ENCODE measurements around the gene PSMB7. TPM values are rescaled to one million over a fixed set of nuclear protein-coding genes. Genes with fewer than 3 reads are reported as not detected.

The PSMB7 gene
- polyA plus RNA-seq, 1 of the 3 experiments (the other 2 are of a cell fraction) = 357 TPM

- Histone ChIP-seq H3K4me1 (ENCODE audit: control insufficient read depth in 1 of 2, insufficient read depth in 2 of 2, low read depth in 1 of 2, low read length in 1 of 2) (no peaks in the 10 kb centered on the region; a peak in 1 of 4 replicates), H3K9me2 (no peaks in the 10 kb centered on the region), H3K36me3 (replicated peaks in 1 of 2; ENCODE audit: control insufficient read depth in 1 of 2, insufficient read depth in 2 of 2, low read length in 1 of 2) (peaks cover 17 to 61% of the 10 kb centered on the region in 2 experiments), H3K4me2 (no peak overlapping the region), H2AFZ (ENCODE audit: low read depth) (no peak overlapping the region), H3K79me2 (ENCODE audit: insufficient read depth) (peaks cover 39% of the 10 kb centered on the region), H3K27ac (ENCODE audit: low read depth in 2 of 2, low read length in 1 of 2) (no peak overlapping the region; a peak in 1 of 4 replicates), H4K20me1 (ENCODE audit: insufficient read depth) (peaks cover 66% of the 10 kb centered on the region), H3K9ac (no peak overlapping the region), H3K4me3 (ENCODE audit: low read depth in 2 of 2, low read length in 1 of 2) (no peak overlapping the region), H3K9me3 (no peaks in the 10 kb centered on the region), H3K27me3 (ENCODE audit: insufficient read depth) (no peaks in the 10 kb centered on the region), H3F3A (replicated peaks; ENCODE audit: insufficient read depth) (peaks cover 34% of the 10 kb centered on the region)
- POLR2A ChIA-PET = no interaction called here
- CTCF ChIA-PET = interaction anchor here (0.8 kb wide), 1 partner anchor 75 kb away, joined by 3 read pairs; no protein-coding TSS in a partner anchor
- no peak for DNase-seq
- TF ChIP-seq NFIC (IDR thresholded peaks at IDR 0.05; ENCODE audit: borderline replicate concordance) = no peak
- no peak for TF ChIP-seq CTCF (IDR thresholded peaks at IDR 0.05)
- TF ChIP-seq RFX5 (IDR thresholded peaks at IDR 0.05; ENCODE audit: low read length) = no peak
- no peak for TF ChIP-seq EP300 (IDR thresholded peaks at IDR 0.05; ENCODE audit: borderline replicate concordance in 1 of 2, low read depth in 1 of 2, low read length in 1 of 2)
- TF ChIP-seq, protein P1, sequence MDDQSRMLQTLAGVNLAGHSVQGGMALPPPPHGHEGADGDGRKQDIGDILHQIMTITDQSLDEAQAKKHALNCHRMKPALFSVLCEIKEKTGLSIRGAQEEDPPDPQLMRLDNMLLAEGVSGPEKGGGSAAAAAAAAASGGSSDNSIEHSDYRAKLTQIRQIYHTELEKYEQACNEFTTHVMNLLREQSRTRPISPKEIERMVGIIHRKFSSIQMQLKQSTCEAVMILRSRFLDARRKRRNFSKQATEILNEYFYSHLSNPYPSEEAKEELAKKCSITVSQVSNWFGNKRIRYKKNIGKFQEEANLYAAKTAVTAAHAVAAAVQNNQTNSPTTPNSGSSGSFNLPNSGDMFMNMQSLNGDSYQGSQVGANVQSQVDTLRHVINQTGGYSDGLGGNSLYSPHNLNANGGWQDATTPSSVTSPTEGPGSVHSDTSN (IDR thresholded peaks at IDR 0.05) = no peak
- no peak for TF ChIP-seq RAD21 (IDR thresholded peaks at IDR 0.05; ENCODE audit: low read length)
- 95% methylated on average over 17 of the region's 17 CpGs for WGBS (ENCODE audit: low lambda C conversion rate)
Measured at GRCh38 chr9:124354346-124355038, 60.8 kb downstream of the PSMB7 start.

DNA sequence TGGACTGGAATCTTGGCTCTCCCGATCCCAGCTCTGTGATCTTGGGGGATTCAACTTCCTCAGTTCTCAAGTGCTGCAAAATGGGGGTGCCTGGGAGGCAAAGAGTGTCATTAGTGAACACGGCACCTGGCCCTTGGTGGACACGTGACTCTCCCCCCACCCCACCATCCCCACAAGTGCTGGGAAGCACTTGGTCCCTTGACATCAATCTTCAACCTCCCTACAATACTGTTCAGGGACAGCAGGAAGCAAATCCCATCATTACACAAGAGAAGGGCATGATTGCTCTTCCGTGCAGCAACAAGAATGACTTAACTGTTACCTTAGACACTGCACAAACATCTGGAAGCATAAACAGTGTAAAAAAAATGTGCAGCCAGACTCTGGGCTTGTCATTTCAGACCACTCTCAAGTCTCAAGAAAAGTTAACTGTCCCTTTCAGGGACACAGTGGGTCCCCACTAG lies 61.4 kb downstream of the PSMB7 start:
- CTCF ChIA-PET = no interaction called here
- TF ChIP-seq GATA2 (CRISPR knock-in tag; IDR thresholded peaks at IDR 0.05) (no peak), RFX5 (IDR thresholded peaks at IDR 0.05; ENCODE audit: low read length) (no peak), FOXM1 (IDR thresholded peaks at IDR 0.05; ENCODE audit: low read depth) (no peak), MXI1 (IDR thresholded peaks at IDR 0.05; ENCODE audit: low read depth, low read length) (no peak), NRF1 (IDR thresholded peaks at IDR 0.05; ENCODE audit: low read depth, low read length) (no peak), JUND (IDR thresholded peaks at IDR 0.05) (no peak), RXRA (IDR thresholded peaks at IDR 0.05; ENCODE audit: borderline replicate concordance, low read depth) (no peak), EP300 (IDR thresholded peaks at IDR 0.05; ENCODE audit: borderline replicate concordance in 1 of 2, low read depth in 1 of 2, low read length in 1 of 2) (no peak)
- TF ChIP-seq, protein P2, sequence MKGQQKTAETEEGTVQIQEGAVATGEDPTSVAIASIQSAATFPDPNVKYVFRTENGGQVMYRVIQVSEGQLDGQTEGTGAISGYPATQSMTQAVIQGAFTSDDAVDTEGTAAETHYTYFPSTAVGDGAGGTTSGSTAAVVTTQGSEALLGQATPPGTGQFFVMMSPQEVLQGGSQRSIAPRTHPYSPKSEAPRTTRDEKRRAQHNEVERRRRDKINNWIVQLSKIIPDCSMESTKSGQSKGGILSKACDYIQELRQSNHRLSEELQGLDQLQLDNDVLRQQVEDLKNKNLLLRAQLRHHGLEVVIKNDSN (IDR thresholded peaks at IDR 0.05; ENCODE audit: borderline replicate concordance, low read depth) = no peak
- no peaks in the 10 kb centered on the region for H3K27me3 ChIP-seq (ENCODE audit: insufficient read depth)
- POLR2A ChIA-PET = no interaction called here
- H3K79me2 ChIP-seq (ENCODE audit: insufficient read depth) = peaks cover 32% of the 10 kb centered on the region
- no peak overlapping the region; a peak in 1 of 4 replicates for H3K27ac ChIP-seq (ENCODE audit: low read depth in 2 of 2, low read length in 1 of 2)
- H3K4me1 ChIP-seq (ENCODE audit: control insufficient read depth in 1 of 2, insufficient read depth in 2 of 2, low read depth in 1 of 2, low read length in 1 of 2) = no peaks in the 10 kb centered on the region; a peak in 1 of 4 replicates
- H3K4me3 ChIP-seq (ENCODE audit: low read depth in 2 of 2, low read length in 1 of 2) = no peak overlapping the region
- WGBS (ENCODE audit: low lambda C conversion rate) = 92% methylated on average over 3 of the region's 4 CpGs
- H3K4me2 ChIP-seq = no peak overlapping the region
- peaks cover 40% of the 10 kb centered on the region for H3F3A ChIP-seq (replicated peaks; ENCODE audit: insufficient read depth)
- H3K9ac ChIP-seq = no peak overlapping the region
- peaks cover 17 to 68% of the 10 kb centered on the region in 2 experiments for H3K36me3 ChIP-seq (replicated peaks in 1 of 2; ENCODE audit: control insufficient read depth in 1 of 2, insufficient read depth in 2 of 2, low read length in 1 of 2)
- H2AFZ ChIP-seq (ENCODE audit: low read depth) = no peak overlapping the region
- no peaks in the 10 kb centered on the region for H3K9me2 ChIP-seq
- no peak for DNase-seq
- peaks cover 63% of the 10 kb centered on the region for H4K20me1 ChIP-seq (ENCODE audit: insufficient read depth)
- no peaks in the 10 kb centered on the region for H3K9me3 ChIP-seq
